Measurements from ENCODE around the gene ZDHHC8. TPM values are rescaled to one million over a fixed set of nuclear protein-coding genes. Genes with fewer than 3 reads are reported as not detected.

The ZDHHC8 gene
- total and polyA plus RNA-seq, 2 donors (not counting 1 experiment from before 2014, with no cell fraction given), result 94.4 to 96.9 TPM

DNA sequence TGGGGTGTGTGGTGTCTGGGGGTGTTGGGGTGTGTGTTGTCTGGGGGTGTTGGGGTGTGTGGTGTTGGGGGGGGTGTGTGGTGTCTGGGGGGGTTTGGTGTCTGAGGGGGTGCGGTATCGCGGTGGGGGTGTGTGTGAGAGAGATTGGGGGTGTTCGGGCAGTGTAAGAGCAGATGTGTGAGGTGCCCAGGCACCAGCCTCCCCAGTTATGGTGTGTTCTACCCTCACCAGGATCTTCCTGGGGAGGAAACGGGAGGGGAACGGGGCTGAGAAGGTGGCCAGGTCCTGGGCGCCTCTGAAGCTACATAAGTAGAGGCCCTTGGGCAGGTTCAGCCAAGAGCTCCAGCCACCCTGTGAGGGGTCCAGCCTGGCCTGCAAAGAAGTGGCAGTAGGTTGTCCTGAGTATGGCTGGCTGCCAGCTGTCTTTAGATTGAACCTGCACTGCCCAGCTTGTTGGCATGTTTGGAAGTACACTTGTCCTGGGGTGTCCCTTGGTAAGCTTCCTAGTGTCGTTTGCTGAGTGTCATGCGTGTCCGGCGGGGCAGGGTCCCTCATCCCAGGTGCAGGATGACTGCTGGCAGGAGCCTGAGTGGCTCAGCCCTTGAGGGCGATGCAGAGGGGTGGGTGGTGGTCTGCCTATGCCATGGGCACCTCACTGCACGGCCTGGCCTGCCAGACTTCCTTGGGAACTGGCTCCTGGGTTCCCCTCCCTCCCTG lies 8.1 kb upstream of the ZDHHC8 start:
- POLR2A ChIA-PET, result interaction anchor here (0.7 kb wide), 1 partner anchor 1747 kb away, joined by 7 read pairs; no protein-coding TSS in a partner anchor
- CTCF ChIA-PET, result no interaction called here
- 98% methylated on average over 13 of the region's 13 CpGs for WGBS (ENCODE audit: insufficient coverage)
- Histone ChIP-seq H3K27ac (ENCODE audit: low read length in 2 of 2) (no peak overlapping the region), H3K4me1 (ENCODE audit: control insufficient read depth in 2 of 2, insufficient read depth in 2 of 2, low read length in 2 of 2) (peaks cover 5 to 15% of the 10 kb centered on the region in 2 donors), H3K4me3 (ENCODE audit: control extremely low read depth in 1 of 5, extremely low read depth in 1 of 5, insufficient read depth in 1 of 5, low read depth in 2 of 5, low read length in 4 of 5) (no peak overlapping the region), H4K20me1 (ENCODE audit: control insufficient read depth, insufficient read depth, low read length, poor library complexity, severe bottlenecking) (peaks cover 60% of the 10 kb centered on the region), H2AFZ (ENCODE audit: insufficient read depth, low read depth, low read length, poor library complexity, severe bottlenecking) (no peak overlapping the region), H3K4me2 (replicated peaks; ENCODE audit: low read depth, low read length, poor library complexity, severe bottlenecking) (no peak overlapping the region), H3K9ac (ENCODE audit: low read length) (no peak overlapping the region), H3K79me2 (ENCODE audit: control insufficient read depth, insufficient read depth, low read length) (peaks cover 57% of the 10 kb centered on the region), H3K9me3 (ENCODE audit: control extremely low read depth in 1 of 3, control insufficient read depth in 2 of 3, insufficient read depth in 1 of 3, low read length in 2 of 3) (no peaks in the 10 kb centered on the region), H3K27me3 (replicated peaks in 1 of 4; ENCODE audit: control extremely low read depth in 1 of 4, control insufficient read depth in 3 of 4, insufficient read depth in 4 of 4, low read length in 3 of 4) (no peaks in the 10 kb centered on the region), H3K36me3 (replicated peaks in 1 of 2; ENCODE audit: control extremely low read depth in 1 of 2, control insufficient read depth in 1 of 2, extremely low read depth in 1 of 2, insufficient read depth in 2 of 2, low read length in 1 of 2) (peaks cover 0 to 47% of the 10 kb centered on the region in 2 experiments)
- Mint-ChIP-seq H3K4me3 (no peak overlapping the region), H3K4me1 (peaks cover 9% of the 10 kb centered on the region), H3K9me3 (ENCODE audit: insufficient read depth) (no peaks in the 10 kb centered on the region), H3K27ac (no peak overlapping the region), H3K27me3 (no peaks in the 10 kb centered on the region)
- TF ChIP-seq, protein P1, sequence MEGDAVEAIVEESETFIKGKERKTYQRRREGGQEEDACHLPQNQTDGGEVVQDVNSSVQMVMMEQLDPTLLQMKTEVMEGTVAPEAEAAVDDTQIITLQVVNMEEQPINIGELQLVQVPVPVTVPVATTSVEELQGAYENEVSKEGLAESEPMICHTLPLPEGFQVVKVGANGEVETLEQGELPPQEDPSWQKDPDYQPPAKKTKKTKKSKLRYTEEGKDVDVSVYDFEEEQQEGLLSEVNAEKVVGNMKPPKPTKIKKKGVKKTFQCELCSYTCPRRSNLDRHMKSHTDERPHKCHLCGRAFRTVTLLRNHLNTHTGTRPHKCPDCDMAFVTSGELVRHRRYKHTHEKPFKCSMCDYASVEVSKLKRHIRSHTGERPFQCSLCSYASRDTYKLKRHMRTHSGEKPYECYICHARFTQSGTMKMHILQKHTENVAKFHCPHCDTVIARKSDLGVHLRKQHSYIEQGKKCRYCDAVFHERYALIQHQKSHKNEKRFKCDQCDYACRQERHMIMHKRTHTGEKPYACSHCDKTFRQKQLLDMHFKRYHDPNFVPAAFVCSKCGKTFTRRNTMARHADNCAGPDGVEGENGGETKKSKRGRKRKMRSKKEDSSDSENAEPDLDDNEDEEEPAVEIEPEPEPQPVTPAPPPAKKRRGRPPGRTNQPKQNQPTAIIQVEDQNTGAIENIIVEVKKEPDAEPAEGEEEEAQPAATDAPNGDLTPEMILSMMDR (IDR thresholded peaks at IDR 0.05), result no peak
- TF ChIP-seq EZH2 (IDR thresholded peaks at IDR 0.05; ENCODE audit: borderline replicate concordance, insufficient read depth, low read depth, low read length, poor library complexity, severe bottlenecking), result no peak
- intact Hi-C loops (cut with micrococcal nuclease), result no loop called here
- ATAC-seq (ENCODE audit: low read depth) (no peak), DNase-seq (no peak)

DNA sequence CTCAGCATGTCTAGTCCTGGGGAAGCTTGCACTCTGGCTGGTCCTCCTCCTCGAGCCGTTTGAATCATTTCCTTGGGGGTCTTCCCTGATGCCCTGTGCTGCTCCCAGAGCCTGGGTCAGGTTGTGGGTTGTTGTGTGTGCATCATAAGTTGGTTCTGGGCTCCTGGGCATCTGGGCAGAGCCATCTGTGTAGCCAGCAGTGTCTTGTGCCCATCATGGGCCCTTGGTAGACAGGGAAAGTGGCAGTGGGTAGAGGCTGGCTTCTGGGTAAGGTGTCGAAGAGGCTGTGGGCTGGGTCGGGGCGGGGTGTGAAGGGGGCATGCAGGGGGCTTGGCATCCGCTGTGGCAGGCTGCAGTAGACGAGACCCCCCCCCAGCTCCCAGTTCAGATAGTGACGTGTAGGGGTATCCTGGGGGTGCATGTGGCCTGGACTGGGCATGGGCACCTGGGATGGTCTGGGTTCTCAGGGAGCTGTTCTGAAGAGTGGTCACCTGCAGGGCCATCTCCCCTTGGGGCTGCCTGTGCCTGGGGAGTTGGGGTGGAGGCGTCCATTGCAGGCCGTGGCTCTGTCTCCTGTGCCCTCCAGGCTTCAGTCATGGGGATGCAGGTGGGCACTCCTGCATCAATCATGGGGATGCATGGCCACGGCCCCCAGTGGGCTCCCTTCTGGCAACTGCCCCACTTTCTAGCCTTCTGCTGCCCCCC lies 7.4 kb upstream of the ZDHHC8 start:
- Histone ChIP-seq H3K9ac (ENCODE audit: low read length) (no peak overlapping the region), H3K27ac (ENCODE audit: low read length in 2 of 2) (no peak overlapping the region), H3K4me1 (ENCODE audit: control insufficient read depth in 2 of 2, insufficient read depth in 2 of 2, low read length in 2 of 2) (peaks cover 0 to 8% of the 10 kb centered on the region in 2 donors), H3K4me3 (ENCODE audit: control extremely low read depth in 1 of 5, extremely low read depth in 1 of 5, insufficient read depth in 1 of 5, low read depth in 2 of 5, low read length in 4 of 5) (no peak overlapping the region), H3K36me3 (replicated peaks in 1 of 2; ENCODE audit: control extremely low read depth in 1 of 2, control insufficient read depth in 1 of 2, extremely low read depth in 1 of 2, insufficient read depth in 2 of 2, low read length in 1 of 2) (peaks cover 0 to 47% of the 10 kb centered on the region in 2 experiments), H3K4me2 (replicated peaks; ENCODE audit: low read depth, low read length, poor library complexity, severe bottlenecking) (no peak overlapping the region), H4K20me1 (ENCODE audit: control insufficient read depth, insufficient read depth, low read length, poor library complexity, severe bottlenecking) (peaks cover 53% of the 10 kb centered on the region), H2AFZ (ENCODE audit: insufficient read depth, low read depth, low read length, poor library complexity, severe bottlenecking) (no peak overlapping the region), H3K27me3 (replicated peaks in 1 of 4; ENCODE audit: control extremely low read depth in 1 of 4, control insufficient read depth in 3 of 4, insufficient read depth in 4 of 4, low read length in 3 of 4) (no peaks in the 10 kb centered on the region), H3K79me2 (ENCODE audit: control insufficient read depth, insufficient read depth, low read length) (peaks cover 50% of the 10 kb centered on the region), H3K9me3 (ENCODE audit: control extremely low read depth in 1 of 3, control insufficient read depth in 2 of 3, insufficient read depth in 1 of 3, low read length in 2 of 3) (no peaks in the 10 kb centered on the region)
- POLR2A ChIA-PET, result interaction anchor here (0.7 kb wide), 1 partner anchor 1746 kb away, joined by 7 read pairs; no protein-coding TSS in a partner anchor
- intact Hi-C loops (cut with micrococcal nuclease), result no loop called here
- H3K27me3 Mint-ChIP-seq, result no peaks in the 10 kb centered on the region
- no peak for DNase-seq
- CTCF ChIA-PET, result no interaction called here
- H3K4me3 Mint-ChIP-seq, result no peak overlapping the region
- WGBS (ENCODE audit: insufficient coverage), result 93% methylated on average over 6 of the region's 11 CpGs
- no peaks in the 10 kb centered on the region for H3K9me3 Mint-ChIP-seq (ENCODE audit: insufficient read depth)
- no peak overlapping the region for H3K27ac Mint-ChIP-seq
- H3K4me1 Mint-ChIP-seq, result peaks cover 4% of the 10 kb centered on the region
- TF ChIP-seq EZH2 (IDR thresholded peaks at IDR 0.05; ENCODE audit: borderline replicate concordance, insufficient read depth, low read depth, low read length, poor library complexity, severe bottlenecking), result no peak
- TF ChIP-seq, protein P1 (IDR thresholded peaks at IDR 0.05), result no peak
- no peak for ATAC-seq (ENCODE audit: low read depth)

Data from B cell (primary cell).